Activated B cell treated with CpG ODN at 0.5 μM for 24 hours (primary cell): Measurements from ENCODE around the gene ME1. TPM values are rescaled to one million over a fixed set of nuclear protein-coding genes. Genes with fewer than 3 reads are reported as not detected.

ENCODE experiments used
- ATAC-seq: fragments of 200-7000 bp; cut with Tn5 transposase; one replicate; pipeline ENCODE4 v1.10.0; 2021; ENCODE audit warnings: low read depth, mild to moderate bottlenecking, moderate library complexity
- CTCF ChIA-PET: fragments of 350-600 bp; sonication (Branson Sonifier 250); formaldehyde crosslinking; loops from one replicate; lab custom pipeline; 2021; ENCODE audit warnings: antibody characterized with exemption; lab: Charles Lee
- POLR2A ChIA-PET: fragments of 350-600 bp; sonication (Branson Sonifier 250); formaldehyde crosslinking; loops from one replicate; lab custom pipeline; 2021; ENCODE audit warnings: antibody characterized with exemption; lab: Charles Lee
- DNase-seq: peaks from one replicate; pipeline ENCODE4 v3.0.0; 2022
- H3K27ac Mint-ChIP-seq: one replicate; pipeline ENCODE4 v1.8.0; 2020; ENCODE audit warnings: mixed read lengths
- H3K27me3 Mint-ChIP-seq: one replicate; pipeline ENCODE4 v1.8.0; 2021; ENCODE audit warnings: mixed read lengths
- H3K36me3 Mint-ChIP-seq: one replicate; pipeline ENCODE4 v1.8.0; 2021; ENCODE audit warnings: low read depth, mixed read lengths
- H3K4me1 Mint-ChIP-seq: one replicate; pipeline ENCODE4 v1.8.0; 2021; ENCODE audit warnings: mixed read lengths
- H3K4me3 Mint-ChIP-seq: one replicate; pipeline ENCODE4 v1.8.0; 2020; ENCODE audit warnings: mild to moderate bottlenecking, mixed read lengths
- H3K9me3 Mint-ChIP-seq: one replicate; pipeline ENCODE4 v1.8.0; 2020; ENCODE audit warnings: mixed read lengths
- intact Hi-C: fragments of 100-400 bp; cut with micrococcal nuclease; formaldehyde crosslinking; loops from one replicate; pipeline ENCODE4 v1.15.1; 2024
- total RNA-seq: library from RNA; stranded (reverse); gene quantifications from 2 replicates; pipeline ENCODE4 v1.2.3, GENCODE V29; 2022
- TF ChIP-seq, protein P1 (sequence below): fragments of 200-600 bp; IDR thresholded peaks from one replicate; pipeline ENCODE4 v1.8.0; 2022; ENCODE audit warnings: antibody characterized with exemption, mild to moderate bottlenecking

Gene ME1
- total RNA-seq, 1 donor from 2014 or later, result not detected

DNA sequence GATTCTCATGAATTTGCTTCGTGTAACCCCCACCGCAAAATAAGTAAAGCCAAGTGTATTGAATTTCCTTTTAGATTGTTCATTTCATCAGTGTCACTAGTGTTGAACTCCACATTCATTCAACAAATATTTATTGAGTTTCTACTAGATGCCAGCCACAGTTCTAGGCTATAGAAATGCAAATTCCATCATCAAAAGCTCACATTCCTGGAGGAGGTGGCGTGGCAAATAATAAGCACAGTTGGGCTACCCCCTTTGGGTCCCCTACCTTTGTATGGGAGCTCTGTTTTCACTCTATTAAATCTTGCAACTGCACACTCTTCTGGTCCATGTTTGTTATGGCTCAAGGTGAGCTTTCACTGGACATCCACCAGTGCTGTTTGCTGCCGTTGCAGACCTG, 12.7 kb upstream of the ME1 start:
- H3K9me3 Mint-ChIP-seq, result no peaks in the 10 kb centered on the region
- TF ChIP-seq, protein P1, sequence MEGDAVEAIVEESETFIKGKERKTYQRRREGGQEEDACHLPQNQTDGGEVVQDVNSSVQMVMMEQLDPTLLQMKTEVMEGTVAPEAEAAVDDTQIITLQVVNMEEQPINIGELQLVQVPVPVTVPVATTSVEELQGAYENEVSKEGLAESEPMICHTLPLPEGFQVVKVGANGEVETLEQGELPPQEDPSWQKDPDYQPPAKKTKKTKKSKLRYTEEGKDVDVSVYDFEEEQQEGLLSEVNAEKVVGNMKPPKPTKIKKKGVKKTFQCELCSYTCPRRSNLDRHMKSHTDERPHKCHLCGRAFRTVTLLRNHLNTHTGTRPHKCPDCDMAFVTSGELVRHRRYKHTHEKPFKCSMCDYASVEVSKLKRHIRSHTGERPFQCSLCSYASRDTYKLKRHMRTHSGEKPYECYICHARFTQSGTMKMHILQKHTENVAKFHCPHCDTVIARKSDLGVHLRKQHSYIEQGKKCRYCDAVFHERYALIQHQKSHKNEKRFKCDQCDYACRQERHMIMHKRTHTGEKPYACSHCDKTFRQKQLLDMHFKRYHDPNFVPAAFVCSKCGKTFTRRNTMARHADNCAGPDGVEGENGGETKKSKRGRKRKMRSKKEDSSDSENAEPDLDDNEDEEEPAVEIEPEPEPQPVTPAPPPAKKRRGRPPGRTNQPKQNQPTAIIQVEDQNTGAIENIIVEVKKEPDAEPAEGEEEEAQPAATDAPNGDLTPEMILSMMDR, result no peak
- DNase-seq, result no peak
- H3K4me3 Mint-ChIP-seq, result no peak overlapping the region
- H3K4me1 Mint-ChIP-seq, result no peaks in the 10 kb centered on the region
- intact Hi-C loops, result no loop called here
- no peak for ATAC-seq
- CTCF ChIA-PET, result no interaction called here
- POLR2A ChIA-PET, result no interaction called here
- H3K36me3 Mint-ChIP-seq, result no peaks in the 10 kb centered on the region
- H3K27me3 Mint-ChIP-seq, result no peaks in the 10 kb centered on the region
- H3K27ac Mint-ChIP-seq, result no peak overlapping the region

DNA sequence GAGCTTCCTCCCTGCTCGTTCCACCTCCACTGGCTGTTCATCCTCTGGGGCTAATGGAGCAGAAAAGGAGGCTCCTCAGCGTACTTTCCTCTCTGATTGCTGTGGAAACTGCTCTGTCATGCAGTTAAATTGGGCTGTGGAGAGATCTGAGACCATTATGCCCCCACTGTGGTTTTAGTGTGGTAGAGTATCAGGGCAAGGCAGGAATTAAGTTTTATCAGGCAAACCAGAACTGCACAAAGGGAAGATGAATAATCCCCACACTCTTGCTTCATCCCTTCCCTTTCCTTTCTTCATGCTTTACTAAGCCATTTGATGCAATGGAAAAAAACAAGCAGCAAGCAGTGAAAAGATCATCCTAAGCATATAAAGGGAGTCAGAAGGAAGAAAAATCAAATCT, 11.9 kb upstream of the ME1 start:
- Mint-ChIP-seq H3K27me3 (no peaks in the 10 kb centered on the region), H3K27ac (no peak overlapping the region), H3K4me3 (no peak overlapping the region), H3K36me3 (no peaks in the 10 kb centered on the region), H3K9me3 (no peaks in the 10 kb centered on the region), H3K4me1 (no peaks in the 10 kb centered on the region)
- ChIA-PET CTCF (no interaction called here), POLR2A (no interaction called here)
- intact Hi-C loops, result no loop called here
- TF ChIP-seq, protein P1, result no peak
- DNase-seq (no peak), ATAC-seq (no peak)

DNA sequence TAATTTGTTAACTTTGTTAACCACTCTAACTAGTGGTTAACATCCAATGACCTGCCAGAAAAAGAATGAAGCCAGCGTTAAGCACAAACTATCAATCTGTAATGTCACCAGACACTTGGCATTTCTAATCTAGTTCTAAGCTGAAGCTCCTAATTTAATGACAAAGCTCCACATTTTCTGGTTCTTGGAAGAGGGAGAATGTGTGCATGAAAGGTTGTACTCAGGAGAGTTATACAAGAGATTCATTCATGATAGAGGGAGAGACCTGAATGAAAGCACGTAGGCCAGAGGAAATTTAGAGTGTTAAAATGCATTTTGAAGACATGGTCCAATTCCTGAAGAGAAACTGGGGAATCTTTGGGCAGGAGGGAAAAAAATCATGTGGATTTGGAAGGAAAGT, 8.3 kb upstream of the ME1 start:
- DNase-seq (no peak), ATAC-seq (no peak)
- POLR2A ChIA-PET, result no interaction called here
- intact Hi-C loops, result no loop called here
- CTCF ChIA-PET, result no interaction called here
- TF ChIP-seq, protein P1, result no peak
- no peaks in the 10 kb centered on the region for H3K4me1 Mint-ChIP-seq
- no peaks in the 10 kb centered on the region for H3K36me3 Mint-ChIP-seq
- H3K27me3 Mint-ChIP-seq, result no peaks in the 10 kb centered on the region
- no peaks in the 10 kb centered on the region for H3K9me3 Mint-ChIP-seq
- no peak overlapping the region for H3K27ac Mint-ChIP-seq
- H3K4me3 Mint-ChIP-seq, result no peak overlapping the region

DNA sequence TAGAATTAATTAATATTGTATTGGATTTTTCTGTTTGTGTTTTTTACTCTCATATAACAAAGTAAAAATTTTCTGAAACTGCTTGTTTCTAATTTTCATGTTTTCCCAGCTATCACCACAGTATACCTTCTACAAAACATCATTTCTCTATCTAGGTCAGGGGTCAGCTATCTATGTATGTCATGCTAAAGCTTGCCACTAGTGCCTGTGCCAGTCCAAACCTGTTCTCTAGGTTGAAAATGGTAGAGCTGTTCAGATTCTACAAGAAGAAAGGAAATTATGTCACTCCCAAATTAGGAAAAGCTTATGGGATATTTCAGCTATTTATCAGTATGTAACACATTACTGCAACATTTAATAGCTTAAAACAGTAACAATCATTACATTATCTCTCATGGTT, 5.8 kb upstream of the ME1 start:
- no peak overlapping the region for H3K4me3 Mint-ChIP-seq
- intact Hi-C loops, result no loop called here
- H3K27ac Mint-ChIP-seq, result no peak overlapping the region
- POLR2A ChIA-PET, result no interaction called here
- CTCF ChIA-PET, result no interaction called here
- H3K9me3 Mint-ChIP-seq, result no peaks in the 10 kb centered on the region
- TF ChIP-seq, protein P1, result no peak
- ATAC-seq (no peak), DNase-seq (no peak)
- no peaks in the 10 kb centered on the region for H3K36me3 Mint-ChIP-seq
- peaks cover 8% of the 10 kb centered on the region for H3K27me3 Mint-ChIP-seq
- no peaks in the 10 kb centered on the region for H3K4me1 Mint-ChIP-seq

DNA sequence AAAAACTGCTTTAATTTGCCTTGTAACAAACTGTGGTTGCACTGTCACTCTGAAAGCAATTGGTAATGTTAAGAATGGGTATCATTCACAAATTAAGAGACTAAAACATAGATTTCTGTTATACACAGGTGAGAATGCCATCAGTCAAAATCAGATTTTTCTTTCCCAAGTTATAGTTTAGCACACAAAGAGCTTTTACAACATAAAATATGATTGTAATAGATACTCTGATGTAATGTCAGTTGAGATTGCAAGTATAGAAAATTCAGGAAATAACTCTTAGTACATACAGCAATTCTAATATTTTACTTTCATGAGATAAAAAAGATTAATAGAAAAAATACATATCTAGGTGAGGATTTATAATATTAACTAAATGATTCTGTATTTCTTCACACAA, 2.3 kb upstream of the ME1 start:
- peaks cover 14% of the 10 kb centered on the region for H3K27me3 Mint-ChIP-seq
- no peaks in the 10 kb centered on the region for H3K4me1 Mint-ChIP-seq
- H3K9me3 Mint-ChIP-seq, result no peaks in the 10 kb centered on the region
- POLR2A ChIA-PET, result no interaction called here
- no peak overlapping the region for H3K4me3 Mint-ChIP-seq
- TF ChIP-seq, protein P1, result no peak
- intact Hi-C loops, result no loop called here
- no peak for ATAC-seq
- DNase-seq, result no peak
- CTCF ChIA-PET, result no interaction called here
- H3K27ac Mint-ChIP-seq, result no peak overlapping the region
- no peaks in the 10 kb centered on the region for H3K36me3 Mint-ChIP-seq
